Skeletal muscle satellite cell (primary cell): ENCODE data around the gene COPS8.
A peak's percentile ranks its signal among the peaks of the same experiment; 100 is the strongest.

Source experiments
- H3K27me3 ChIP-seq: 2 replicates; pipeline ENCODE4 v1.7.0; 2013; ENCODE audit warnings: low read length; ENCODE audit not compliant: control insufficient read depth, insufficient read depth
- H3K36me3 ChIP-seq: 2 replicates; pipeline ENCODE4 v1.7.0; 2013; ENCODE audit warnings: mild to moderate bottlenecking, control low read depth, low read length; ENCODE audit not compliant: insufficient read depth
- H3K4me1 ChIP-seq: 2 replicates; pipeline ENCODE4 v1.7.0; 2013; ENCODE audit warnings: low read length; ENCODE audit not compliant: control insufficient read depth, insufficient read depth
- H3K4me2 ChIP-seq: 2 replicates; pipeline ENCODE4 v1.7.0; 2013; ENCODE audit warnings: mild to moderate bottlenecking, low read length
- H3K4me3 ChIP-seq: 2 replicates; pipeline ENCODE4 v1.7.0; 2013; ENCODE audit warnings: low read length
- H3K9ac ChIP-seq: 2 replicates; pipeline ENCODE4 v1.7.0; 2013; ENCODE audit warnings: mild to moderate bottlenecking, low read depth, low read length, moderate library complexity
- H3K9me3 ChIP-seq: replicated peaks from 2 replicates; pipeline ENCODE4 v1.7.0; 2013; ENCODE audit warnings: mild to moderate bottlenecking, control low read depth, low read length

COPS8 gene

DNA sequence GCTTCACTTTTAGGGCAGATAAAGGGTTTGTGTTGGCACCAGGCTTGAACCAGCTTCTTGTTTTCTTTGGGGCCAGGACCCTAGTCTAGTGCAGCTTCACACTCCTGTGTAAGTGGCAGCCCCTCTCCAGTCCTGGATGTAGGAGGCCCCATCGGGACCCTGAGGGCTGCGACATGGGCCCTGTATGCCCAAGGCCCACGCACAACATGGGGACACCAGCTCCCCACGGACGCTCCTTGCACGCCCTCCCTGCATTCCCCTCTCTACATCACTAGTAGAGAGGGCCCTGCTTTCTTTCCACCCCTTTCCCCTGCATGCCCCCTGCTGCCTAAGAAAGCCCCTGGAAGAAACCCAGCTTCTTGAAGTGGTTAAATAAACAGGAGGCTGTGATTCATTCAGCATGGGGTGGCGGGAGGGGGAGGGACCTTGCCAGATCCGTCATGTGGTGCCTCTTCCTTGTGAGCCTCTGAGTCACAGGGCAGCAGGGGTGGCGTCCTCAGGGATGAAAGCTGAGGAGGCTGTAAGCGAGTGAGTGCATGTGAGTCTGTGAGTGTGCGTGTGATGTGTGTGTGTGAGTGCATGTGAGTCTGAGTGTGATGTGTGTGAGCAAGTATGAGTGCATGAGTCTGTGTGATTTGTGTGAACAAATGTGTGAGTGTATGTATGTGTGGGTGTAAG, 42.5 kb downstream of the COPS8 start:
- peaks cover 31% of the 10 kb centered on the region for H3K4me1 ChIP-seq
- no peaks in the 10 kb centered on the region for H3K36me3 ChIP-seq
- H3K4me3 ChIP-seq = no peak overlapping the region
- peak overlapping the region; percentile 43 for H3K4me2 ChIP-seq
- H3K9me3 ChIP-seq = peaks cover 3% of the 10 kb centered on the region
- H3K9ac ChIP-seq = peak overlapping the region; percentile 60
- no peaks in the 10 kb centered on the region for H3K27me3 ChIP-seq

DNA sequence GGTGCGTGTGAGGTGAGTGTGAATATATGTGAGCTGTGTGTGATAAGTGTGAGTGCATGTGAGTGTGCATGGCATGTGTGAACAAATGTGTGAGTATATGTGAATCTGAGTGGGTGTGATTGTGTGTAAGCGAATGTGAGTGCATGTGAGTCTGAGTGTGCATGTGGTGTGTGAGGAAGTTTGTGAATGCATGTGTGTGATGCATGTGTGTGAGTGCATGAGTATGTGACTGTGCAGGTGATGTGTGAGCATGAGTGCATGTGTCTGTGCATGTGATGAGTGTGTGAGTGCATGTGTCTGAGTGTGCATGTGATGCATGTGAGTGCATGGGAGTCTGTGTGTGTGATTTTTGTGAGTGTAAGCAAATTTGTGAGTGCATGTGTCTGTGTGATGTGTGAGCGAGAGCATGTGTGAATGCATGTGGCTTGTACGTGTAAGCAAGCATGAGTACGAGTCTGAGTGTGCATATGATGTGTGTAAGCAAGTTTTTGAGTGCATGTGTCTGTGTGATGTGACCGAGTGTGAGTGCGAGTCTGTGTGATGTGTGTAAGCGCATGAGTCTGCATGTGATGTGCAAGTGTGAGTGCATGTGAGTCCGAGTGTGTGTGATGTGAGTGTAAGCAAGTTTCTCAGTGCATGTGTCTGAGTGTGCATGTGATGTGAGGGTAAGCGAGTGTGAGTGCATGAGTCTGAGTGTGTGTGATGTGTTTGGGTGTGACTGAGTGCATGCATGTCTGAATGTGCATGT, 43.3 kb downstream of the COPS8 start:
- Histone ChIP-seq H3K9ac (no peak overlapping the region), H3K9me3 (peaks cover 6% of the 10 kb centered on the region), H3K4me3 (no peak overlapping the region), H3K4me1 (peaks cover 31% of the 10 kb centered on the region), H3K36me3 (no peaks in the 10 kb centered on the region), H3K27me3 (no peaks in the 10 kb centered on the region), H3K4me2 (peak overlapping the region; percentile 36)

DNA sequence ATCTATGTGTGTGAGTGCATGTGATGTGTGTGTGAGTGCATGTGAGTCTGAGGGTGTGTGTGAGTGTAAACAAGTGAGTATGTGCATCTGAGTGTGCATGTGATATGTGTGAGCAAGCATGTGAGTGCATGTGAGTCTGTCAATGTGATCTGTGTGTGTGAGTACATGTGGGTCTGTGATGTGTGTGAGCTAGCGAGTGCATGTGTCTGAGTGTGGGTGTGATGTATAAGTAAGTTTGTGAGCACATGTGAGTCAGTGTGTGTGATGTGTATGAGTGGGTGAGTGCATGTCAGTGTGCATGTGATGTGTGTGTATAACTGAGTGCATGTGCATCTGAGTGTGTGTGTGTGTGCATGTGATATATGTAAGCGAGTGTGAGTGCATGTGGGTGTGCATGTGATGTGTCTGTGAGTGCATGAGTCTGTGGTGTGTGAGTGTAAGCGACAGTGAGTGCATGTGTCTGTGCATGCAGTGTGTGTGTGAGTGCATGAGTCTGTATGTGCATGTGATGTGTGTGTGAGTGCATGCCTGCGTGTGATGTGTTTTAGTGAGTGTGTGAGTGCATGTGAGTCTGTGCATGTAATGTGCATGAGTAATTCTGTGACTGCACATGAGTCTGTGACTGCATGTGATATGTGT, 44.1 kb downstream of the COPS8 start:
- H3K9me3 ChIP-seq = peaks cover 6% of the 10 kb centered on the region
- peaks cover 31% of the 10 kb centered on the region for H3K4me1 ChIP-seq
- H3K4me2 ChIP-seq = no peak overlapping the region
- H3K4me3 ChIP-seq = no peak overlapping the region
- no peaks in the 10 kb centered on the region for H3K27me3 ChIP-seq
- H3K36me3 ChIP-seq = no peaks in the 10 kb centered on the region
- H3K9ac ChIP-seq = no peak overlapping the region

DNA sequence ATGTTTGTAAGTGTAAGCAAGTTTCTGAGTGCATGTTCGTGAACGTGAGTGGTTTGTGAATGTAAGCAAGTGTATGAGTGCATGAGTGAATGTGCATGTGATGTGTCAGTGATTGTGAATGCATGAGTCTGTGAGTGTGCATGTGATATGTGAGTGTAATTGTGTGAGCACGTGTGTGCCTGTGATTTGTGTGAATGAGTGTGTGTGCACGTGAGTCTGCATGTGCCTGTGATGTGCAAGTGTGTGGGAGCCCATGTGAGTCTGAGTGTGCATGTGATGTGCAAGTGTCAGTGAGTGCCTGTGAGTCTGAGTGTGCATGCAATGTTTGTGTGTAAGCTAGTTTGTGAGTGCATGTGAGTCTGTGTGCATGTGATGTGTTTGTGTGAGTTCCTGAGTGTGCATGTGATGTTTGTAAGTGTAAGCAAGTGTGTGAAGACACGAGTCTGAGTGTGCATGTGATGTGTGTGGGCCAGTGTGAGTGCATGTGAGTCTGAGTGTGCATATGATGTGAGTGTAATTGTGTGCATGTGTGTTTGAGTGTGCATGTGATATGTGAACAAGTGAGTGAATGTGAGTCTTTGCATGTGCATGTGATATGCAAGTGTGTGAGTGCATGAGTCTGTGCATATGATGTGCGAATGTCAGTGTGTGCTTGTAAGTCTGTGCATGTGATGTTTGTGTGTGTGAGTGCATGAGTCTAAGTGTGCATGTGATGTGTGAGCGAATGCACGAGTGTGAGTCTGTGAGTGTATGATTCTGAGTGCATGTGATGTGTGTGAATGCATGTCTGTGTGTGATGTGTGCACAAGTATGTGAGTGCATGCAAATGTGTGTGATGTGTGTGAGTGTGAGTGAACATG, 45.1 kb downstream of the COPS8 start:
- Histone ChIP-seq H3K27me3 (no peaks in the 10 kb centered on the region), H3K4me2 (no peak overlapping the region), H3K4me3 (no peak overlapping the region), H3K9ac (no peak overlapping the region), H3K4me1 (peaks cover 31% of the 10 kb centered on the region), H3K36me3 (no peaks in the 10 kb centered on the region), H3K9me3 (peaks cover 6% of the 10 kb centered on the region)

DNA sequence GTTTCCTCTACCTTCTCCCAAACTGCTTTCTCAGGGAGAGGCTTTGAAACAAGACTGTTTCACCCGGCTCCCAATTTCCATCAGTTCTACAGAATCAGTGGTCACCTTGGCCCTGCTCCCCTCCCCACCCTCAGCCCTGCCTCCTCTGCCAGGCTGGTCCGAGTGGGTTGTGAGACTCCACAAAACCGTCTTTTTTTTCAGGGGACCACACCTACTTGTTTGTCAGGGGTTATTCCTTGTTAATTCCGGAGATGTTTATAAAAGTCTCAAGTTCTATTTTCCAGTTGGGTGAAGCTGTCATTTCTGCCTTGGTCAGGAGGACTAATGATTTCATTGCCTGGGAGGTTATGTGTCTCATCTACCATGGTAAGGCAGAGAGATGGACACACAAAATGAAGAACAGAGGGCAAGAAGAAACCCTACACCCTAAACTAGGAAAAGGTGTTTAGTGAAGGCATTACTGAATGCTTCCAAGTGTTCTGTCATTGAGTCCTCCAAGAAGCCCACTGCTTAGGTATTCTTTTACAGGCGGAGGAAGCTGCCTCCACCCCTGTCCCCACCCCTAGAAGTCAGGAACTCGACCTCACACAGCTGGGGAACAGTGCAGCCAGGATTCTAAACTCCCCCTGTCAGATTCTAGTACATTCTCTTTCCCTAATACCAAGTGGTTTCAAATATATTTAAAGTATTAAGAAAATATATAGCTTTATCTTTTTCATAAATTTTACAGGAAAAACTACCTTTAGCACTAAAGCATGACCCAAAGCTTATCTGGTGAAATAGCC, 46.3 kb downstream of the COPS8 start:
- no peak overlapping the region for H3K9ac ChIP-seq
- H3K36me3 ChIP-seq = no peaks in the 10 kb centered on the region
- peaks cover 6% of the 10 kb centered on the region for H3K9me3 ChIP-seq
- H3K4me3 ChIP-seq = no peak overlapping the region
- peaks cover 25% of the 10 kb centered on the region for H3K4me1 ChIP-seq
- no peak overlapping the region for H3K4me2 ChIP-seq
- no peaks in the 10 kb centered on the region for H3K27me3 ChIP-seq

DNA sequence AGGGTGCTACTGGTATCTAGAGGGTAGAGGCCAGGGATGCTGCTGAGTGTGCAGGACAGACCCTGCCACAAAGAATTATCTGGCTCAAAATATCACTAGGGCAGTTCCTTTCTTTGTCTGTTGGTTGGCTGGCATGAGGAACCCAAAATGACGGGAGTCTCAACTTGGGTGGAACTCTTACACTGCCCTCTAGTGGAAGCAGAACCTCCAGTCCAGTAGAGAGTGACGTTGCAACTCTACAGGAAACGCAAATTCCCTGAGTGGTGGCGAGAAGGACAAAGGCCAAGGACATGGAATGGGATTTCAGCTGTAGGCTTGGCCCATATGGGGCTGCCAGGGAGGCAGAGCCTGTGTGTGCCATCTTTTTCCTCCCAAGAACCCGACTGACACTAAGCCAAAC, 47.1 kb downstream of the COPS8 start:
- Histone ChIP-seq H3K9me3 (peaks cover 6% of the 10 kb centered on the region), H3K36me3 (no peaks in the 10 kb centered on the region), H3K9ac (no peak overlapping the region), H3K4me2 (no peak overlapping the region), H3K4me1 (peaks cover 16% of the 10 kb centered on the region), H3K27me3 (no peaks in the 10 kb centered on the region), H3K4me3 (no peak overlapping the region)

DNA sequence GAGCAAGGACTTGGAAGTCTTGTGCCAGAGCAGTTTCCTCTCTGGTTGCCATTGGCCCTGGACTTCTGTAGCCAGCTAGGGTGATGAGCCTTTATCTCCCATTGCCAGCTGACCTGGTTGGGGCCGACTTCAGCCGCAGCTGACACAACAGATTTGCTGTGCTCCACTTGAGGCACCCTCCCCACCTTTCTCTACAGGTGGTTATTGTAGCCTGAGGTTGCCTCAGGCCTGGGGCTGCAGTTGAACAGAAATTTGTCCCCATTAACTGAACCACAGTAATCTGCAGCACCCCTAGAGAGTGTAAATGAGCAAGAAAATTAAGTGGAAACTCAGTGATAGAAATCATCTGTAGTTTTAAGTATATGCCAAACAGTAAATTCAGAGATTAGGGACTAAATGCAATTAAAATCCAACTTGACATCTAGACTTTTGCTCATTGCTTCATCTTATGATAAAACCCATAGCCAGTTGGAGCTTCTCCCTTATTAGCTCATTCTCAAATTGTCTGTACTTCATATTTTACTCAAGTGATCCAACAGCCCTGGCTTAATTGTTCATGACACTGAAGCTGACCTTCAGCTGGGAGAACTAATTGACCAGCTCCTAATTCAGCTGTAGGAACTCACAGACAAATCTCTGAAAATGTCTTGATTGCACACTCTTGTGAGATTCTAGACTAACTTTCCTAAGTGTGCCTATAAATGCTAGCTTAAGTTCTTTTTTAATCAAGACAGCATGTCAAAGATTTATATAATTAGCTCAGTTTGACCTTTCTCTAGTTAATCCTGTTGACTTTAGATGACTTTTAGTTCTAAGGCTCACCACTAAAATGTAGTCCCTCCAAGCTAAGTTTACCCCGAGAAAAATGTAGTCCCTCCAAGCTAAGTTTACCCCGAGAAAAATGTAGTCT, 48.9 kb downstream of the COPS8 start:
- Histone ChIP-seq H3K36me3 (no peaks in the 10 kb centered on the region), H3K27me3 (no peaks in the 10 kb centered on the region), H3K9ac (no peak overlapping the region), H3K9me3 (peaks cover 6% of the 10 kb centered on the region), H3K4me2 (no peak overlapping the region), H3K4me1 (peaks cover 5% of the 10 kb centered on the region), H3K4me3 (no peak overlapping the region)

DNA sequence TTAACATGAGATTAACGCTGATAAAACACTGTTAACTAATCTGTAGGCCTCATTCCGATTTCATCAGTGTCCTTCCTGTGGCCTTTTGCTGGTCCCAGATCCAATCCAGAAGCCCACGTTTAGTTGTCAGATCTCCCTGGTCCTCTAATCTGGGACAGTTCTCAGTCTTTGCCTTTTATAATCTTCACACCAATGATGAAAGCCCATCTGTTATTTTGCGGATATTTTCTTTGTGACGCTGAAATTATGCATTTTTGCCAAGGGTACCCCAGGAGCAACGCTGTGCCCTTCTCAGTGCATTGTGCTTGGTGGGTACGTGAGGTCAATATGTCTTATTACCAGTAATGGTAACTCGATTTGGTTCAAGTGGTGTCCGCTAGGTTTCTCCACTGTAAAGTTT, 51.1 kb downstream of the COPS8 start:
- Histone ChIP-seq H3K9ac (no peak overlapping the region), H3K4me1 (peaks cover 13% of the 10 kb centered on the region), H3K4me2 (no peak overlapping the region), H3K36me3 (no peaks in the 10 kb centered on the region), H3K9me3 (peaks cover 6% of the 10 kb centered on the region), H3K27me3 (no peaks in the 10 kb centered on the region), H3K4me3 (no peak overlapping the region)

DNA sequence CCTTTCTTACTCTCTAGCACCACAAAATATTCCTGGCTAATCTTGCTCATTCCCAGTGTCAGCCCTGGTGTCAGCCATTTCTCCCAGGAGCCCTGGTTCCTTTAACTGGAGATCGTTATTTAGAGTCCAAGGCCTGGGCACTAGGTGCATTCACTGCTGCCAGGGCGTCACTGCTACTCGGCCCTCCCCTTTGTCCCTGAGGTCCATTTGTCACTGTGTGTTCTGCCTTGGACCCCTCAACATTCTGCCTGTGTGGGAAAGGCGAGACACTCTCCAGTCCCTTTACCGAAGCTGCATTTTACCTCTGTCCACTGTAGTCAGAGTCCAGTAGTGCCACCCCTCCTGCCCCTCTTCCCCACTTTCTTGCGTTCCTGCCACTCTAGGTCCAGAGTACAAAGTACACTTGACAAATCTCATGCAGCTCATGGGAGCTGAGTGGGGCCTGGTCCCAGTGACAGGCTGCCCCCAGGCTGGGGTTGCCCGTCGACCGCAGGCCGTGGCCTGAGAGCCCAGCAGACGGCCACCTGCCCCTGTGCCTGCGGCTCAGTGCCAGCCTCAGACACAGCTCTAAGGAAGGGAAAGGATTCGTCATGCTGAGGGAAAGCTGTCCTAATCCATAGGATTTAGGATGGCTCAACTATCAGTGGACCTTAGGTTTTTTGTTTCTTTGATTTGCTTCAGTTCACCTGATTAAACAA, 52.1 kb downstream of the COPS8 start:
- Histone ChIP-seq H3K9me3 (peaks cover 6% of the 10 kb centered on the region), H3K9ac (no peak overlapping the region), H3K4me1 (peaks cover 20% of the 10 kb centered on the region), H3K36me3 (no peaks in the 10 kb centered on the region), H3K4me3 (no peak overlapping the region), H3K27me3 (no peaks in the 10 kb centered on the region), H3K4me2 (no peak overlapping the region)
